Left ventricle myocardium superior (tissue), 1 donor: Measurements from ENCODE around the gene MATR3. TPM values are rescaled to one million over a fixed set of nuclear protein-coding genes. Genes with fewer than 3 reads are reported as not detected.
"Not testable (repeated sequence)": the region's sequence is repeated elsewhere in the genome, so short reads cannot be mapped to it uniquely, and the experiment has no call there.

Experiments
- ATAC-seq: fragments of 200-7000 bp; cut with Tn5 transposase; one replicate; pipeline ENCODE4 v1.9.1; 2020; ENCODE audit warnings: mild to moderate bottlenecking, moderate library complexity
- DNase-seq: peaks from one replicate; pipeline ENCODE4 v3.0.0-alpha.2; 2020
- intact Hi-C: fragments of 100-400 bp; cut with micrococcal nuclease; formaldehyde crosslinking; loops from one replicate; pipeline ENCODE4 v1.11.0; 2022
- total RNA-seq: library from RNA; stranded (reverse); fragmentation: NEBNext Ultra II Directional; extraction: Animal tissue kit (Norgen Biotek cat#: 25700); gene quantifications from one replicate; pipeline ENCODE4 v1.2.1, GENCODE V29; 2021
- donor health status: DM: no; HTN: yes; CAD: no; lungs with severe emphysema.

The MATR3 gene
- total RNA-seq, 1 donor from 2014 or later: 121 TPM

GRCh38 chr5:139295346-139296057 is 2.0 kb downstream of the MATR3 start:
- intact Hi-C loops: no loop called here
- DNase-seq (no peak), ATAC-seq (no peak)

GRCh38 chr5:139296198-139296597 is 2.7 kb downstream of the MATR3 start:
- ATAC-seq: no peak
- intact Hi-C loops: no loop called here

GRCh38 chr5:139296862-139297326 is 3.4 kb downstream of the MATR3 start:
- intact Hi-C loops: no loop called here
- DNase-seq: no peak
- no peak for ATAC-seq

More at GRCh38 chr5:139296198-139296597, 2.7 kb downstream of the MATR3 start:
- DNase-seq: no peak

- ATAC-seq (no peak), DNase-seq (no peak)
- intact Hi-C loops: no loop called here
Measured at GRCh38 chr5:139297439-139298133, 4.0 kb downstream of the MATR3 start.

GRCh38 chr5:139298242-139298641 is 4.7 kb downstream of the MATR3 start:
- DNase-seq: no peak
- no peak for ATAC-seq
- intact Hi-C loops: no loop called here

- intact Hi-C loops: no loop called here
Measured at GRCh38 chr5:139299486-139299885, 5.9 kb downstream of the MATR3 start.

GRCh38 chr5:139301808-139302499 is 8.4 kb downstream of the MATR3 start:
- ATAC-seq (no peak), DNase-seq (no peak)

More at GRCh38 chr5:139299486-139299885, 5.9 kb downstream of the MATR3 start:
- ATAC-seq (no peak), DNase-seq (no peak)

GRCh38 chr5:139304391-139305324 is 11.1 kb downstream of the MATR3 start:
- ATAC-seq (no peak), DNase-seq (no peak)
- intact Hi-C loops: no loop called here

More at GRCh38 chr5:139301808-139302499, 8.4 kb downstream of the MATR3 start:
- intact Hi-C loops: no loop called here

GRCh38 chr5:139306197-139306596 is 12.7 kb downstream of the MATR3 start:
- intact Hi-C loops: no loop called here
- no peak for DNase-seq
- ATAC-seq: no peak

GRCh38 chr5:139306628-139307379 is 13.3 kb downstream of the MATR3 start:
- ATAC-seq (no peak), DNase-seq (no peak)
- intact Hi-C loops: no loop called here

GRCh38 chr5:139308797-139309196 is 15.3 kb downstream of the MATR3 start:
- intact Hi-C loops: no loop called here

GRCh38 chr5:139310715-139311186 is 17.2 kb downstream of the MATR3 start:
- ATAC-seq, DNase-seq, intact Hi-C loops: not testable (repeated sequence)

More at GRCh38 chr5:139308797-139309196, 15.3 kb downstream of the MATR3 start:
- DNase-seq (no peak), ATAC-seq (no peak)

- ATAC-seq: no peak
- no peak for DNase-seq
- intact Hi-C loops: no loop called here
Measured at GRCh38 chr5:139312075-139312474, 18.5 kb downstream of the MATR3 start.

GRCh38 chr5:139314276-139314675 is 20.7 kb downstream of the MATR3 start:
- intact Hi-C loops: no loop called here
- ATAC-seq (no peak), DNase-seq (no peak)

- ATAC-seq (no peak), DNase-seq (no peak)
- intact Hi-C loops: no loop called here
Measured at GRCh38 chr5:139315056-139315615, 21.6 kb downstream of the MATR3 start.

GRCh38 chr5:139335811-139336210 is 42.3 kb downstream of the MATR3 start:
- ATAC-seq (peak; percentile 18), DNase-seq (no peak)

GRCh38 chr5:139340051-139340450 is 46.5 kb downstream of the MATR3 start:
- DNase-seq (no peak), ATAC-seq (no peak)
- intact Hi-C loops: no loop called here

More at GRCh38 chr5:139335811-139336210, 42.3 kb downstream of the MATR3 start:
- intact Hi-C loops: no loop called here
